Measurements from ENCODE around the gene CST4. TPM values are rescaled to one million over a fixed set of nuclear protein-coding genes. Genes with fewer than 3 reads are reported as not detected.
"Not testable (repeated sequence)": the region's sequence is repeated elsewhere in the genome, so short reads cannot be mapped to it uniquely, and the experiment has no call there.

CST4 gene, protein sequence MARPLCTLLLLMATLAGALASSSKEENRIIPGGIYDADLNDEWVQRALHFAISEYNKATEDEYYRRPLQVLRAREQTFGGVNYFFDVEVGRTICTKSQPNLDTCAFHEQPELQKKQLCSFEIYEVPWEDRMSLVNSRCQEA
- not detected for total RNA-seq
- total RNA-seq (2013): not detected

GRCh38 chr20:23688684-23689398 is at the start of gene CST4:
Gene CST4, minus strand, starts transcription at chr20:23689038. Its CDS starts 69 bp downstream, at chr20:23688969.
- H3K27me3 Mint-ChIP-seq (ENCODE audit: low read depth in 2 of 2); H3K27me3 ChIP-seq (ENCODE audit: control insufficient read depth, insufficient read depth, low read length); H3K27ac ChIP-seq (ENCODE audit: low read length); H3K4me3 ChIP-seq (ENCODE audit: low read length); H3K4me1 Mint-ChIP-seq; H3K9me3 ChIP-seq (ENCODE audit: control insufficient read depth, insufficient read depth, low read length); intact Hi-C loops (cut with micrococcal nuclease); H3K4me3 Mint-ChIP-seq; H3K36me3 ChIP-seq (ENCODE audit: control insufficient read depth, insufficient read depth, low read length); DNase-seq; H3K27ac Mint-ChIP-seq; H3K36me3 Mint-ChIP-seq; H3K4me1 ChIP-seq (ENCODE audit: control insufficient read depth, insufficient read depth, low read length); H3K9me3 Mint-ChIP-seq: not testable (repeated sequence)
- ATAC-seq: peak in 1 of 3 donors; percentile 12
- 90% methylated on average over 12 of the region's 12 CpGs for WGBS (ENCODE audit: insufficient coverage)

- not testable (repeated sequence) for H3K4me3 Mint-ChIP-seq
These were observed 46.6 kb upstream of the CST4 start for GRCh38 chr20:23735391-23735790.

GRCh38 chr20:23734949-23735348 is 46.1 kb upstream of the CST4 start:
- H3K27me3 Mint-ChIP-seq (ENCODE audit: low read depth in 2 of 2): peaks cover 31 to 35% of the 10 kb centered on the region in 2 donors
- H3K4me3 Mint-ChIP-seq; H3K9me3 ChIP-seq (ENCODE audit: control insufficient read depth, insufficient read depth, low read length); H3K36me3 ChIP-seq (ENCODE audit: control insufficient read depth, insufficient read depth, low read length); H3K4me3 ChIP-seq (ENCODE audit: low read length); H3K27me3 ChIP-seq (ENCODE audit: control insufficient read depth, insufficient read depth, low read length); H3K4me1 ChIP-seq (ENCODE audit: control insufficient read depth, insufficient read depth, low read length); DNase-seq; H3K36me3 Mint-ChIP-seq; H3K27ac Mint-ChIP-seq; H3K27ac ChIP-seq (ENCODE audit: low read length); H3K4me1 Mint-ChIP-seq; intact Hi-C loops (cut with micrococcal nuclease); H3K9me3 Mint-ChIP-seq; ATAC-seq: not testable (repeated sequence)
- WGBS (ENCODE audit: insufficient coverage): 83% methylated on average over 2 of the region's 2 CpGs

More at GRCh38 chr20:23735391-23735790, 46.6 kb upstream of the CST4 start:
- intact Hi-C loops (cut with micrococcal nuclease); H3K4me3 ChIP-seq (ENCODE audit: low read length); H3K36me3 Mint-ChIP-seq; H3K4me1 Mint-ChIP-seq; H3K27me3 ChIP-seq (ENCODE audit: control insufficient read depth, insufficient read depth, low read length); H3K9me3 ChIP-seq (ENCODE audit: control insufficient read depth, insufficient read depth, low read length); ATAC-seq; H3K27ac ChIP-seq (ENCODE audit: low read length); H3K36me3 ChIP-seq (ENCODE audit: control insufficient read depth, insufficient read depth, low read length); H3K27ac Mint-ChIP-seq; DNase-seq; H3K4me1 ChIP-seq (ENCODE audit: control insufficient read depth, insufficient read depth, low read length); H3K9me3 Mint-ChIP-seq: not testable (repeated sequence)
- peaks cover 35% of the 10 kb centered on the region in 2 donors for H3K27me3 Mint-ChIP-seq (ENCODE audit: low read depth in 2 of 2)
- WGBS (ENCODE audit: insufficient coverage): 49% methylated on average over 3 of the region's 3 CpGs

GRCh38 chr20:23734440-23734839 is 45.6 kb upstream of the CST4 start:
- H3K27ac ChIP-seq (ENCODE audit: low read length); H3K36me3 Mint-ChIP-seq; H3K9me3 ChIP-seq (ENCODE audit: control insufficient read depth, insufficient read depth, low read length); H3K36me3 ChIP-seq (ENCODE audit: control insufficient read depth, insufficient read depth, low read length); H3K4me3 ChIP-seq (ENCODE audit: low read length); H3K27me3 ChIP-seq (ENCODE audit: control insufficient read depth, insufficient read depth, low read length); H3K27ac Mint-ChIP-seq; H3K4me1 Mint-ChIP-seq; H3K4me3 Mint-ChIP-seq; DNase-seq; intact Hi-C loops (cut with micrococcal nuclease); H3K9me3 Mint-ChIP-seq; H3K4me1 ChIP-seq (ENCODE audit: control insufficient read depth, insufficient read depth, low read length); ATAC-seq: not testable (repeated sequence)
- H3K27me3 Mint-ChIP-seq (ENCODE audit: low read depth in 2 of 2): peaks cover 31 to 35% of the 10 kb centered on the region in 2 donors
- 74% methylated on average over 1 of the region's 1 CpG for WGBS (ENCODE audit: insufficient coverage)

DNA sequence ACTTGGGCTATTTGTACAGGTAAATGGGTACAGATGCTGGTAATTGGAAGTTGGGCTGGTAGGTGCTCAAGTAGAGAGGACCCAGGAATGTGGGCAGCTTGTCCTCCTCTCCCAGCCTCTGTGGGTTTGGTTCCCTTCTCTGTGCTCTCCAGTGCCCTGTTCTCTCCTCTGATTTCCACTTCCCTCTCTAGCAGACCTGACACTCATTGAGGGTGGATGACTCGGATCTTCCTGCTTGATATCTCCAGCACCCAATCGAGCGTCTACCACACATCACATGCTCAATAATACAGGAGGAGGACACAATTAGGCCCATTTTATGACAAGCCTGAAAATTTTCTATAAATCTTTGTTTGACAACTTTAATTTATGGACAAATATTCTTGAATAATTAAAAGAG is 38.2 kb upstream of the CST4 start:
- intact Hi-C loops (cut with micrococcal nuclease): no loop called here
- Mint-ChIP-seq H3K4me3 (no peak overlapping the region), H3K9me3 (no peaks in the 10 kb centered on the region), H3K4me1 (no peaks in the 10 kb centered on the region), H3K36me3 (no peaks in the 10 kb centered on the region), H3K27ac (no peak overlapping the region), H3K27me3 (ENCODE audit: low read depth in 2 of 2) (peaks cover 3 to 11% of the 10 kb centered on the region in 2 donors)
- DNase-seq (no peak), ATAC-seq (no peak)
- H3K4me3 ChIP-seq (ENCODE audit: low read length): no peak overlapping the region
- TF ChIP-seq CTCF (IDR thresholded peaks at IDR 0.05): no peak
- H3K27ac ChIP-seq (ENCODE audit: low read length): no peak overlapping the region
- H3K36me3 ChIP-seq (ENCODE audit: control insufficient read depth, insufficient read depth, low read length): no peaks in the 10 kb centered on the region
- WGBS (ENCODE audit: insufficient coverage): 69% methylated on average over 3 of the region's 3 CpGs
- H3K27me3 ChIP-seq (ENCODE audit: control insufficient read depth, insufficient read depth, low read length): no peaks in the 10 kb centered on the region
- H3K9me3 ChIP-seq (ENCODE audit: control insufficient read depth, insufficient read depth, low read length): no peaks in the 10 kb centered on the region
- H3K4me1 ChIP-seq (ENCODE audit: control insufficient read depth, insufficient read depth, low read length): no peaks in the 10 kb centered on the region

All from natural killer cell (primary cell).